ENCODE results near the gene U2AF2.

Gene U2AF2

DNA sequence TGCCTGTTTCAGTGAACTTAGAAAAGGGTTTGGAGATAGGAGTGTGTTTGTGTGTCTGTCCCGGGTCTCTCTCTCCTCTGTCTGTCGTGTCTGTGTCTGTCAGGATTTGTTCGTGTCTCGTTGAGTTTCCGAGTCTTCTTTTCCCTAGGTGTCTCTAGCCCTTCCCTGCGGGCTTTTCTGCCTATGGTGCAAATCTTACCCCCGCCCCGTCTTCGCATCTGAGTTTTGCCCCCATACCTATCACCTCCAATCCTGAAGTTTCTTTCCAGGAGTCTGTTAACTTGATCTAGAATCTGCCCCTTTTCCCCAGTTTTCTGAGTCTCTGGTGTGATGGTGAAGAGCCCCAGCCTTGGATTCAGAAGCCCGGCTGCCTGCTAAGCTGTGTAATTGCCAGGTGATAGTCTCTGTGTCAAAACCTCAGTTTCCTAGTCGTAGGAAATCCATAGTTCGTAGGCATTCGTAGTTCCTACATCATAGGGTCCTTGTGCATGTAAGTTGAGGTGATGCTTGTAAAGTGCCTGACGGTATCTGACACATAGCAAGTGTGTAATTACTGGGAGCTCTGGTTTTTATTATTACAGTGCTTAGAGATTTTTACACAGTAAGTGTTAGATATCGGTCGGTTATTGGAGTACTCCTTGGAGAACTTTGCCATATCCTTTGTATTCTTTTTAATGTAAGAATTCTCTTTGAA lies 21.0 kb downstream of the U2AF2 start:
- DNase-seq (ENCODE audit: low read depth), result no peak

DNA sequence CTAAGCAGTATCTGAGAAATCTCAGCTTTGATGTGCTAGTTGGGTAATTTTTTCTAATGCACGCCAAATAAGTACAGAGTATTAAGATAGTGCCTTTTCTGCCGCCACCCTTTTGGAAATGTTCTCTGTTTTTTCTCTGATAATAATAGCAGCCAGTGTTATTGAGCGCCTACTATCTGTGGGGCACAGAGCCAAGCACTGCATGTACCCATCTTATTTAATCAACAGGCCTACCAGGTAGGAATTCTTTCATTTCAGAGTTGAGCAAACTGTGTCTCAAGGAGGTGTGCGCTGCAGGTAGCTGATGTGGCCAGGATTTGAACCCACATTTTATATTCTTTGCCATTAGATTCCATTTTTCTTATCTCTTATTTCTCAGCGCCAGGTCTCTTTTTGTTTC lies 21.5 kb downstream of the U2AF2 start:
- DNase-seq (ENCODE audit: low read depth), result no peak

DNA sequence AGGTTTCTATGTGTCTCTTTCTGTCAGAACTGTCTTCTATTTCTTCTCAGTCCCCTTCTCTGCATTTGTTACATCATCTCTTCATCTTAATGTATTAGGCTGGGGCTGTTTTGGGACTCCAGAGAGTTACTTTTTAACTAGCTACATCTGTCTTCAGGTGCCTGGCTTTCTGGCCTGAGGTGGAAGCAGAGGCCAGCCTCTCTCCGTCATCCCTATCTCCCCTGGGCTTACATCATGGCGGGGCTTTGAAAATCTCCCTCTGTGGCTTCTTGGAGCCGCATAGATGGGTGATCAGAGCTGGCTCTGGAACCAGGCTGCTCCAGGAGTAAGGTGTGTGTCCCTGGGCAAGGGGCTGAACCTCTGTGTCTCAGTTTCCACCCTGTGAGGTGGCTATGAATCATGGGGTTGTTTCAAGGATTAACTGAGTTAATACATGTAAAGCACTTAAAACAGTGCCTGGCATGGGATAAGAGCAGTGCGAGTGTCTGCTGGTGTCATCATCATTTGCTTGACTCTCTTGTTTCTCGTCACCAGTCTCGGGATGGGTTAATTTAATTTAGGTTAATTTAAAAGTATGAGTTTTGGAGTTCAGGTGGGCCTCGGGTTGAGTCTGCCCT lies 22.2 kb downstream of the U2AF2 start:
- DNase-seq (ENCODE audit: low read depth), result no peak

DNA sequence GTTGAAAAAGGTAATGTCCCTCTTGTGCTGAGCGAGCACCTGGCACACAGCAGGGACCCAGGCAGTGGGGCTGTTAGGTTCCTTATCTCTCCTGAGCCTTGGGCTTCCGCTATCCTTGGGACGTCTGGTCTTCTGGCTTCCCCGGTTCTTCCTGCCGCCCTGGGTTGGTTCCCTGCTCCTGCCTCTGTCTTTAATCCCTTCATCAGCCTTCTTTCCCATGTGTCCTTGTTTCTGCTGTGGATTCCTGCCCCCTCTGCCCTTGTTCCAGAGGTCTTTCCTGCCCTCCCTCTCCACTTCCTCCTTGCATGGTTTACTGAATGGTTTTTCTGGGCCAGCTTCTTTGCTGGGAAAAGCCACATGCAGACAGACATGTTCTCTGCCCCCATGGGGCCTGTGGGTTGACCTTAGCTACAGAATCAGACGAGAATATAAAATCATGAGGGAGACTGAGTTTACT lies 22.8 kb downstream of the U2AF2 start:
- no peak for DNase-seq (ENCODE audit: low read depth)

DNA sequence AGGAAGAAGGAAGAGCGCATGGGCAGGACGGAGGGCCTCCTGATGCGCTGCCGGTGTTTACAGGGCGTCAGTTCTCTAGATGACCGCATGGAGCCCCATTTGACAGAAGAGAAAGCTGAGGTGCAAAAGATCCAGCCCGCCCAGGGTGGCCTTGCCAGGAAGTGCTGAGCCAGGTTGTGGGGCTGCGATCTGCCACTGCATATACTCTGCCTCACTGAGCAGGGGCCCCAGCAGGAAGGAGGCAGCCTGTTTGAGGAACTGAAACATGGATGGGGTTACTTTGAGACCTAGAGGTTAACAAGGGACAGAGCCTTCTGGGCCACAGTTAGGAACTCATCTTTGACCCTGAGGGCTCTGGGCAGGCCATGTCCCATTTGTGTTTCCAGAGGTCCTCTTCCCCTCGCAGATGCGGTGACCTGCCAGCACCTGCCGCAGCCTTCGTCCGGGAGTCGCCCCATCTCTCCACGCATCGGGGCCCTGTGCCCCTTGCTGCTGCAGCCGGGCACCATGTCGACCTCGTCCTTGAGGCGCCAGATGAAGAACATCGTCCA lies 23.4 kb downstream of the U2AF2 start:
- DNase-seq (ENCODE audit: low read depth), result no peak

DNA sequence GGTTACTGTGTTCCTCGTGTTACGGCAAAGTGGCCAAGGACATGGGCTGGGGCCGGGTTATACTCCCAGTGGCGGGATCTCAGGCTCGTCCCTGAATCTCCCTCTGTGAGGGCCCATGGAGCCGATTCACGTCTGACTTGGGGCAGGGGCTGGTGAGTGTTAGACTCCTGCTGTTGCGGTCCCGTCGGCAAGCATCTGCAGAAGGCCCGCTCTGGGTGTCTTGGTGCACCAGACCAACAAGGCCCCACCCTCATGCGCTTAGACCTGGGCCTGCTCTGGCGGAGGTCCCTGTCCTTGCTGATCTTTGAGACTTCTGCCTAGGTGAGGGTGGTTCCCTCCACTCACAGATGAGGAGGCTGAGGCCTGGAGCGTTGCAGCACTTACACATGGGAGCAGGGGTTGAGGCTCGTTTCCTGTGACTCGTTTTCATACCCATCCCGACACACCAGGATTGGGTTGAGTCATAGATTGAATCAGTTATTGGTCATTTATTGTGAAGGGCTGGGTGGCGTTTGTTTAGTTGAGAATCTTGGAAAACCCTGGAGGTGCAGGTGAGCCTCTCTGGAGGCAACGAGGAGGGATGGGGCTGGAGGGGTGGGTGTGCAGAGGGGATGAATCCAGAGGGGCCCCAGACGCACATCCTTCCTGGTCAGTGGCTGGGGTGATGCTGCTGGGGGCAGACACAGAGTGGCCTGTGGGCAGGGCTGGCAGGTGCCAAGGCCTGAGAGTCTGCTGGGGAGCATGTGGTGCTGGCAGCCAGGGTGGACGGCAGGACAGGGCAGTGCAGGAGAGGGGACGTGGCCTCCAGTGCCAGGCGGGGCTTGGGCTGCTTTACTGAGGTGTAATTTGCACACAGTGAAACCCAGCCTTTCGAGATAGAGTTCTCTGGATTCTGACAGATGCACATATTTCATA lies 24.8 kb downstream of the U2AF2 start:
- no peak for DNase-seq (ENCODE audit: low read depth)

DNA sequence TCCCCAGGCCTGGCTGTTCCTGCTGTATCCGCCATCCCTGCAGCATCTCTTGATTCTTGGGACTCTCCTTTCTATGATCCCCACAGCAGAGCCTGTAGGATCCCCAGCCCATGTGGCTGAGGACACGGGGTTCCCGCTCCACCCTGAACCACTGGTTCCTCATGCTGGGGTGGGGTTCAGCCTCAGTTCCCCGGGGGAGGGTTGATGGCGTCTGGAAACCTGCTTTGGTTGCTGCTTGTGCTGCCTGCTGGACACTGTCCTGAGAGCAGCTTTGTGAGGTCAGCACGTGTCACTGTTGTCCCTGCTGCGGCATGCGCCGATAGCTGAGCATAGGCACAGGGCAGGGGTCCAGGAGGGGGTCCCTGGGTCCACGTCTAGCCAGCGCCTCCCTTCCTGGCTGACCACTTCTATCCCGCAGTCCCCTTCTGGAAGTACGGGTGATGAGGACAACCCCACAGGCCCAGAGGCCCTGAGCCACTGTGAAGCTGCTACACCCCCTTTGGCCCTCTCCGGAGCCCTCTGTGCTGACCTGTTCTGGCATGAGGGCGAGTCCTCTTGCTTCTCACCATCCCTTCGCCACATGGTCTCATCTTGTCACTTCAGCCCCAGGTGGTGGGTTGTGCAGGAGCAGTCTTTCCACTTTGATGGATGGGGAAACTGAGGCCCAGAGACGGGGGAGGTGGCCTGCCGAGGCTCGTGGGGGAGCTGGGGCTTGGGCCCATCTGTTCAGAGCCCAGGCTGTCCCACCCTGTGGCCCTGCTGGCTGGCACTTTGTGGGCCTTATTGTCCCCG lies 25.7 kb downstream of the U2AF2 start:
- DNase-seq (ENCODE audit: low read depth), result no peak

DNA sequence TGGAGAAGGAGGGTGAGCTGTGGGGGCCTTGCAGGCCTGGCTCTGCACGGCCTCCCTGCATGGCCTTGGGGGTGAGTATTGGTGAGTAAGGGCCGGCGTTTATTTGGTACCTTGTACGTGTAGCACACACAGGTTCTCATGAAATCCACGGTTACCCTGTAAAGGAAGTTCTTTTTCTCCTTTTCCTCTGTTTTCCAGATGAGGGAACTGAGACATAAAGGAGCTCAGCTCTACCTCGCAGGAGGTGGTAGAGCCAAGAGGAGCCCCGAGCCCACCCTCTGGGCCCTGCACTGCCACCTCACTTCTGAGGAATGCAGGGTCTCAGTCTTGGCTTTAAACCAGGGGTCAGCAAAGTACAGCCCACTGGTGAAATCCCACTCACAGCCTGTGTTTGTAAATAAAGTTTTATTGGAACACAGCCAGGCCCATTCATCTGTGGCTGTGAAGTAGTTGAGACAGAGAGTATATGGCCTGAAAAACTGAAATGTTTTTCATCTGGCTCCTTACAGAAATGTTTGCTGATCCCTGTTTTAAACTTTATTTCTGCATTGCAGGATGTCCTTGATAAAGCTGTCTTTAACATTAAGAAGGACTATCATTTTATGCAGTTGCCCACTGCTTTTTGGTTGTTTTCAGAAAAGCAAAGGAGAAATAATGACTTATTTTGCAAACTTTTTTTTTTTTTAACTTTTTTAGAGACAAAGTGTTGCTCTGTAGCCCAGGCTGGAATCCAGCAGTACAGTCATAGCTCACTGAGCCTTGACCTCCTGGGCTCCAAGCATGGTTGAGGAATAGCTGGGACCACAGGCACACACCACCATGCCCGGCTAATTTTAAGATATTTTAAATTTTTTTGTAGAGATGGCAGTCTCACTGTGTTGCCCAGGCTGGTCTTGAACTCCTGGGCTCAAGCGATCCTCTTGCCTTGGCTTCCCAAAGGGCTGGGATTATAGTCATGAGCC lies 26.6 kb downstream of the U2AF2 start:
- no peak for DNase-seq (ENCODE audit: low read depth)

DNA sequence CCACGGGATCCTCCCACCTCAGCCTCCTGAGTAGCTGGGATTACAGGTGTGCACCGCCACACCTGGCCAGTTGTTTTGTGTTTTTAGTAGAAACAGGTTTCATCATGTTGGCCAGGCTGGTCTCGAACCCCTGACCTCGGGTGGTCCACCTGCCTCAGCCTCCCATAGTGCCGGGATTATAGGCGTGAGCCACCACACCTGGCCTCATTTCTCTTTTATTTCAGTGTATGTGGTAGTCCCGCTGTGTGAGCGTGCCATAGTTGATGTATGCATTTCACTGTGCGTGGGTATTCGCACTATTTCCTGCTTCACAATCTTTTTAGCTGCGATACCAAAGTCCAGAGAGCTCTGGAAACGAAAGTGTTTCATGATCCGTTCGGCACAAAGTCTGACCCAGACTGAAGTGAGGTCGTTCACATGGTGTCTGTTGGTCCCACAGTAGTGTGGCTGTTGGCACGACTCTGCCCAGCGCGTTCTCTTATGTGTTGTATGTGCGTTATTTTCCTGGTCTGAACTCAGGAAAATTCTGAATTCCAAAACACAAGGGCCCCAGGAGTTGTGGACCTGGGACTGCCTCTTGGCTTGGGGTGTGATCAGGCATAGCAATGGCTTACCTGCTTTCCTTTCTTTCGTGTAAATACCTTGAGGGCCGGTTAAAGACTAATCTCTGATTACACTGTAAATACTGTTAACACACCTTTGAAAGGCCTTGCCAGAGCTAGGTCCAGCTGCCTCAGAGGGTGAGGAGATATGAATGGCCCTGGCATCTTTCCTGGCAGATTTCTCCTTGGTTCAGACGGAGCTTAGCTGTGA lies 28.8 kb downstream of the U2AF2 start:
- DNase-seq (ENCODE audit: low read depth), result no peak

DNA sequence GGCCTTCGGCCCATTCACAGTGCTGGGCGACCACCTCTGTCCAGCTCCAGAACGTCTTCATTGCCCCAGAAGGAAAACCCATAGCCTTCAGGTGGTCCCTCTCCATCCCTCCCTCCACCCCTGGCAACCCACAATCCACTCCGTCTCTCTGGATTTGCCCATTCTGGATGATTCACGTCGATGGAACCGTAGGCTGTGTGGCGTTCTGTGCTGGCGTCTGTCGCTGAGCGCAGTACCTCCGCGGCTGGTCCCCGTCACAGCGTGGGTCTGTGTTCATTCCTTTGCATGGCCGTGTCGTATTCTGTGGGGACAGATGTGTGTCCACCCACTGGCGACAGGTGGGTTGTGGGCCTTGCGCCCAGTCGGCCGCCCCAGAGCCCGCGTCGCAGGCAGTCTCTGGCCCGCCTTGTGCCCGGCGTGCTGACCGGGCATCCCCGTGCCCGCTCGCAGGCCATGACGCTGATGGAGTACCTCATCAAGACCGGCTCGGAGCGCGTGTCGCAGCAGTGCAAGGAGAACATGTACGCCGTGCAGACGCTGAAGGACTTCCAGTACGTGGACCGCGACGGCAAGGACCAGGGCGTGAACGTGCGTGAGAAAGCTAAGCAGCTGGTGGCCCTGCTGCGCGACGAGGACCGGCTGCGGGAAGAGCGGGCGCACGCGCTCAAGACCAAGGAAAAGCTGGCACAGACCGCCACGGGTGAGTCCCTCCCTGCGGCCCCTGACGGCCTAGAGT lies 30.3 kb downstream of the U2AF2 start:
- DNase-seq (ENCODE audit: low read depth), result no peak

DNA sequence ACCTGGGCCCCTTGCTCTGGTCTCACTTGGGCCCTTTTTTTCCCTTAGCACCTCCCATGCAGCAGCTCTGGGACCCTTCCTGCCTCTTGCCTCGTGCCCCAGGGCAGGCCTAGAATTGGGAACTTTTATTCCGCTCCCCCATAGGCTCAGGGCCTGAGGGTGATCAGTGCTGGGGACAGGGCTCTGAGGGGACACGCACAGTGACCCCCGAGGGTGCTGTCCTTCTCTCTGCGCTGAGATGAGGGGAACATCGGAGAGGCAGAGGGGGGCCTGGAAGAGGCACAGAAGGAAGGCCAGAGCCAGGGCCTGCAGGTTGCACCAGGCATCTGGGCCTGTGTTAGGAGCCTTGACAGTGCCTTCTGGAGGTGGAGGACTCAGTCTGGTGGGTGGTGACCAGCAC lies 30.9 kb downstream of the U2AF2 start:
- no peak for DNase-seq (ENCODE audit: low read depth)

DNA sequence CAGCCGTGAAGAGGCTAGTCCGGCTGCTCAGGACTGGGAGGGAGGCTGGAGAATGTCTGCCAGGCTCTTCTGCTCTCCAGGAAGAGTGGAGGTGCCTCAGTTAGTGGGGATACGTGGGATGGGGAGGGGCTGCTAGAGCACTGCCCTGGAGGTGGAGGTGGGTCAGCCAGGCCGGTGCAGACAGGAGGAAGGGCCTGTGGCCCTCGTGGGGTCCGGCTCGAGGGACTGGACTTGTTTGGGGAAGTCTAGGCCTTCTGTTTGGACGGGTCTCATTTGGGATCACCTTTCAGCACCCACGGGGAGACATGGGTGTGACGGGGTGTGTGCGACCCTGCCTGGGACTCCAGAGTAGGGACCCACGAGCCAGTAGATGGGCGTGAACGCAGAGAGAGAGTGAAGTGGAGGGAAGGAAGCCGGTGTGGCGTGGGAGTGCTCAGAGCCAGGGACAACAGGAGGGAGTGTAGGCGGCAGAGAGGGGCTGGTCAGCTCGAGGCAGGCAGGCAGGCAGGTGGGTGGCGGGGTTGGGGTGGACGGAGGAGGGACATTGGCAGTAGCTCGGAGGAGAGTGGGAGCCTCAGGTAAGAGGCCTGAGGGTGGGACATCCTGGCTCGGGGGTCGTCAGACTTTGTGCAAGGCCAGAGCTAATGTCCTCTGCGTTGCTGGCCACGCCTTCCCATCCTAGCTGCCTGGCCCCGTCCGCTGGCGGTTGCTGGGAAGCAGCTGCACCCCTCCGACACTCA lies 31.6 kb downstream of the U2AF2 start:
- no peak for DNase-seq (ENCODE audit: low read depth)

DNA sequence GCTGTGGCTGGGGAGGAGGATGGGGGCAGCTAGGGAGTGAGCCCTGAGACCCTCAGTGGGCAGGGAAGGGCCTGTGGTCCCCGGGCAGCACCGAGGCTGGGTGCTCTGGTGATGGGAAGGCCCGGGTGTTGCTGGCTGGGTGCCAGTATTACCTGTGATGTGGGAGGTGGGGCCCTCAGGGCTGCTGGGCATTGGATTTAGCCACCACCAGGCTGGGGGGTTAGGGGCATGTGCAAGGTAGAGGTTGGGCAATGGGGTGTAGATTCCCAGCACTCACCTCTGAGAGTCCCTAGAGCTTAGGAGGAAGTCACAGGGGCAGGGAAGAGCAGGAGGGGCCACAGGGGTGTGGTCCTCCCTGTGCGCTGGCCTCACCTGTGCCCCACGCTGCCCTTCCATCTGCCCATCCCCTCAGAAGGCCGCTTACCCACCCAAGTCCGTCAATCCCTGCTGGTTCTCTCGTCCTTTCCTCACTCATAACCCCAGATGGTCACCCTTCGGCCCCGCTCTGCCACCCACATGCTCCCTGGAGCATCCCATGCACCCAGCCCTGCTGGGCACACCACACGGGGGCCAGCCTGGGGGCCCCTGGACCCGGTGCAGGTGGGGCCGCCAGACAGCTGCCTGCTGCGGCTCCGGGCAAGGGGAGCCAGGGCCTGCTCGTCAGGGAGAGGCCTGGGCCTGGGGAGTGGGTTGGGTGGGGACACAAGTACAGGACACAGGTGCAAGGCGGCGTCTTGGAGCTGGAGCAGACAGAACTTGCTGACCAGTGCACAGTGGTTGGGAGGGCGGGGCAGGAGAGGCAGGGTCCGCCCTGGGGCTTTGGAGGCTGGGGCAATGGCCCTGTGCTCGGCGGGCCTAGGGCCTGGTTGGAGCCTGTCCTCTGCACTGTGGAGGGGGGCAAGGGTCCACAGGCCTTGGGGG lies 32.7 kb downstream of the U2AF2 start:
- no peak for DNase-seq (ENCODE audit: low read depth)

DNA sequence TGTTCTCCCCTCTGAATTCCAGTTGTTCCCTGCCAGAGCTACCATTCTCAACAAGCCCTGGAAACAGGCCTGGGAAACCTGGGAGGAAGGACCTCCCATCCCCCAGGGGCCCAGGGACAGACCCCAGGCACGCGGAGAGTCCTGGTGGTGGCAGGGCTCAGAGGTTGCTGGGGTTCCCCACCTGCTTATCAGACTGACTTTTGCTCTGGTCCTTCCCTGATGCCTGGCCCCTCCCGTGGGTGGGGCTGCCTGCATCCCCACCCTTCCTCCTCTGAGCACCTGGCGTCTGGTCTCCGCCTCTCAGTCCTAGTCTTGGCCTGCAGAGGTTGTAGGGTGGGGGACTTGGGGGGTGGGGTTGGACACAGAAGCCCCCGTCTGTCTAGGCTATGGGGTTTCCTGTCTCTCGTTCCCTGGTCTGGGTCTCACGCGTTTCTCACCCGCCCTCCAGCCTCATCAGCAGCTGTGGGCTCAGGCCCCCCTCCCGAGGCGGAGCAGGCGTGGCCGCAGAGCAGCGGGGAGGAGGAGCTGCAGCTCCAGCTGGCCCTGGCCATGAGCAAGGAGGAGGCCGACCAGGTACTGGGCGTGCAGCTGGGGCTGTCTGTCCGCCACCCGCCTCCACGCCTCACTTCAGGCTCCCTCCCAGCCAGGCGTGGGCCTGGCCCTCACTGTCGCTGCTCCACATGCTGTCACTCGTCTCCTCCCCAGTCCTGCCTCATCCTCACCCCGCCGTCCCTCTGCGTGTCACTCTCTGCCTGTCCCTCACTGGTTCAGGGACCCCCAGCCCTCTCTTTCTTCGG lies 33.8 kb downstream of the U2AF2 start:
- DNase-seq (ENCODE audit: low read depth), result no peak

DNA sequence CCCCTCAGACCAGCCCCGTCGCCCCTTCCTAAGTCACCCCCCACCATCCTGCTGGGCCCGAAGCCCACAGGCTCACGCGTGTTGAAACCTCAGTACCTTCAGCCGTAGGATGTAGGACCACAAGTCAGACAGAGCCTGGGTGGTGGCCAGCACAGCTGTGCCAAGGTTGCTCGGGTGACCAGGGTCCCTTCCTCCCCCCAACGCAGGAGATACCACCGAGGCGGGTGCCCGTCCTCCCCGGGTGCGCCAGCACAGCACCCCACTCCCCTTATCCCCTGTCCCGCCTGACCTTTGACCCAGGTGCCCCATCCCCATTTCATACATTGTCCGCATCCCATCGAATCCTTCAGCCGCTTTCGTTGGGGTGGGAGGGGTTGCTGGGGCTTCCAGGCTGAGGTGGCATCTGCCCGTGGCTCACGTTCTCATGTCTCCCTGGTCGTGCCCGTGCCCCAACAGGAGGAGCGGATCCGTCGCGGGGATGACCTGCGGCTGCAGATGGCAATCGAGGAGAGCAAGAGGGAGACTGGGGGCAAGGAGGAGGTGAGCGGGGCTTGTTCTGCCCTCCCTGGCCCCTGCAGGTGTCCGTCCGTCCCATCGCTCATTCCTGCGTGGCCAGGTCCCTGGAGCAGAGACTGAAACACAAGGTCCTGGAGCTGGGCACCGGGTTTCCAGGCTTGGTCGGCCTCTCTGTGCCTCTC lies 34.7 kb downstream of the U2AF2 start:
- no peak for DNase-seq (ENCODE audit: low read depth)

Data from activated T-cell treated with anti-CD3 and anti-CD28 coated beads for 1 hour (primary cell).